ENCODE results near the gene SDCCAG8. TPM values are rescaled to one million over a fixed set of nuclear protein-coding genes. Genes with fewer than 3 reads are reported as not detected.

Gene SDCCAG8
- polyA plus RNA-seq, 3 donors = 33.2 to 34.4 (median 33.4) TPM

- no peaks in the 10 kb centered on the region for H4K20me1 ChIP-seq (ENCODE audit: insufficient read depth, low read length)
- peaks cover 34% of the 10 kb centered on the region in 2 donors for H3K4me1 ChIP-seq (ENCODE audit: control insufficient read depth in 1 of 2, insufficient read depth in 2 of 2, low read length in 2 of 2)
- no peak overlapping the region for H2AFZ ChIP-seq (ENCODE audit: insufficient read depth, low read depth, low read length, poor library complexity, severe bottlenecking)
- Mint-ChIP-seq H3K4me1 (peaks cover 33% of the 10 kb centered on the region), H3K27me3 (ENCODE audit: low read depth in 3 of 3) (no peaks in the 10 kb centered on the region), H3K27ac (no peak overlapping the region), H3K4me3 (no peak overlapping the region), H3K36me3 (peaks cover 38 to 43% of the 10 kb centered on the region in 2 donors), H3K9me3 (peaks cover 0 to 2% (median 0%) of the 10 kb centered on the region in 7 donors)
- no peaks in the 10 kb centered on the region for H3K9me3 ChIP-seq (replicated peaks in 1 of 2; ENCODE audit: control insufficient read depth in 1 of 2, insufficient read depth in 1 of 2, low read length in 2 of 2)
- H3K79me2 ChIP-seq (ENCODE audit: insufficient read depth, low read length) = peaks cover 20% of the 10 kb centered on the region
- DNase-seq = no peak
- H3K36me3 ChIP-seq (replicated peaks in 1 of 2; ENCODE audit: control insufficient read depth in 1 of 2, insufficient read depth in 2 of 2, low read length in 2 of 2) = peaks cover 47 to 51% of the 10 kb centered on the region in 2 donors
- no peak overlapping the region for H3K27ac ChIP-seq (ENCODE audit: low read depth in 1 of 2, low read length in 2 of 2)
- H3K27me3 ChIP-seq (ENCODE audit: control insufficient read depth in 2 of 2, insufficient read depth in 2 of 2, low read length in 2 of 2) = no peaks in the 10 kb centered on the region
- no peak for TF ChIP-seq CTCF (IDR thresholded peaks at IDR 0.05)
- H3K4me3 ChIP-seq (replicated peaks in 1 of 3; ENCODE audit: low read depth in 2 of 3, low read length in 3 of 3) = no peak overlapping the region
- no peak overlapping the region for H3K9ac ChIP-seq (ENCODE audit: insufficient read depth, low read length, poor library complexity, severe bottlenecking)
- intact Hi-C loops (cut with micrococcal nuclease) = no loop called here
- no peak overlapping the region for H3K4me2 ChIP-seq (replicated peaks; ENCODE audit: extremely low read depth, low read length, poor library complexity, severe bottlenecking)
Measured at GRCh38 chr1:243272401-243272800, 16.6 kb downstream of the SDCCAG8 start.

- Histone ChIP-seq H2AFZ (ENCODE audit: insufficient read depth, low read depth, low read length, poor library complexity, severe bottlenecking) (no peak overlapping the region), H3K79me2 (ENCODE audit: insufficient read depth, low read length) (peaks cover 18% of the 10 kb centered on the region), H4K20me1 (ENCODE audit: insufficient read depth, low read length) (no peaks in the 10 kb centered on the region), H3K9me3 (replicated peaks in 1 of 2; ENCODE audit: control insufficient read depth in 1 of 2, insufficient read depth in 1 of 2, low read length in 2 of 2) (no peaks in the 10 kb centered on the region), H3K9ac (ENCODE audit: insufficient read depth, low read length, poor library complexity, severe bottlenecking) (no peak overlapping the region), H3K27ac (ENCODE audit: low read depth in 1 of 2, low read length in 2 of 2) (no peak overlapping the region), H3K4me3 (replicated peaks in 1 of 3; ENCODE audit: low read depth in 2 of 3, low read length in 3 of 3) (no peak overlapping the region), H3K4me1 (ENCODE audit: control insufficient read depth in 1 of 2, insufficient read depth in 2 of 2, low read length in 2 of 2) (peaks cover 24% of the 10 kb centered on the region in 2 donors), H3K27me3 (ENCODE audit: control insufficient read depth in 2 of 2, insufficient read depth in 2 of 2, low read length in 2 of 2) (no peaks in the 10 kb centered on the region), H3K36me3 (replicated peaks in 1 of 2; ENCODE audit: control insufficient read depth in 1 of 2, insufficient read depth in 2 of 2, low read length in 2 of 2) (peaks cover 47 to 58% of the 10 kb centered on the region in 2 donors), H3K4me2 (replicated peaks; ENCODE audit: extremely low read depth, low read length, poor library complexity, severe bottlenecking) (no peak overlapping the region)
- peaks cover 23% of the 10 kb centered on the region for H3K4me1 Mint-ChIP-seq
- H3K27me3 Mint-ChIP-seq (ENCODE audit: low read depth in 3 of 3) = no peaks in the 10 kb centered on the region
- no peak overlapping the region for H3K4me3 Mint-ChIP-seq
- TF ChIP-seq CTCF (IDR thresholded peaks at IDR 0.05) = no peak
- H3K9me3 Mint-ChIP-seq = peaks cover 0 to 2% (median 0%) of the 10 kb centered on the region in 7 donors
- no peak for DNase-seq
- H3K27ac Mint-ChIP-seq = no peak overlapping the region
- intact Hi-C loops (cut with micrococcal nuclease) = no loop called here
- WGBS (ENCODE audit: insufficient coverage) = 100% methylated on average over 3 of the region's 3 CpGs
- peaks cover 44 to 52% of the 10 kb centered on the region in 2 donors for H3K36me3 Mint-ChIP-seq
Measured at GRCh38 chr1:243273506-243273905, 17.7 kb downstream of the SDCCAG8 start.

Measured in CD14-positive monocyte (primary cell).